OCI-LY1 (cell line): Measurements from ENCODE around the gene TRPM6.

Source experiments
- H2AFZ ChIP-seq: fragments of 200-600 bp; sonication (generic), shearing (Covaris generic); 2 replicates; pipeline ENCODE4 v1.6.0; 2014; ENCODE audit warnings: antibody characterized with exemption, mild to moderate bottlenecking, low read length
- H3F3A ChIP-seq: fragments of 200-600 bp; sonication (generic), shearing (Covaris generic); 2 replicates; pipeline ENCODE4 v1.6.0; 2014; ENCODE audit warnings: mild to moderate bottlenecking, antibody characterized with exemption, low read length, moderate library complexity; ENCODE audit not compliant: insufficient read depth
- H3K27ac ChIP-seq: fragments of 200-600 bp; sonication (generic); 2 replicates; pipeline ENCODE4 v1.5.1; 2014; ENCODE audit warnings: low read length, mixed run types, mild to moderate bottlenecking, low read depth; ENCODE audit not compliant: poor library complexity, severe bottlenecking
- H3K27me3 ChIP-seq: fragments of 200-600 bp; sonication (generic); 2 replicates; pipeline ENCODE4 v1.6.0; 2014; ENCODE audit warnings: antibody characterized with exemption, mild to moderate bottlenecking, low read length, moderate library complexity; ENCODE audit not compliant: insufficient read depth
- H3K36me3 ChIP-seq: fragments of 200-600 bp; sonication (generic); 2 replicates; pipeline ENCODE4 v1.6.1; 2014; ENCODE audit warnings: mild to moderate bottlenecking, antibody characterized with exemption, low read length, moderate library complexity, mixed read lengths; ENCODE audit not compliant: insufficient read depth
- H3K4me1 ChIP-seq: fragments of 200-600 bp; sonication (generic); 2 replicates; pipeline ENCODE4 v1.5.1; 2014; ENCODE audit warnings: mild to moderate bottlenecking, low read length, moderate library complexity; ENCODE audit not compliant: insufficient read depth, severe bottlenecking
- H3K4me2 ChIP-seq: fragments of 200-600 bp; sonication (generic), shearing (Covaris generic); 2 replicates; pipeline ENCODE4 v1.6.1; 2014; ENCODE audit warnings: low read length
- H3K4me3 ChIP-seq: fragments of 200-600 bp; sonication (generic); 2 replicates; pipeline ENCODE4 v1.5.1; 2014; ENCODE audit warnings: low read length, low read depth, mild to moderate bottlenecking, mixed read lengths; ENCODE audit not compliant: poor library complexity, severe bottlenecking
- H3K79me2 ChIP-seq: fragments of 200-600 bp; shearing (Covaris generic); 2 replicates; pipeline ENCODE4 v1.6.1; 2016; ENCODE audit warnings: mixed run types, low read length, mixed read lengths; ENCODE audit not compliant: insufficient read depth
- H3K9ac ChIP-seq: fragments of 200-600 bp; sonication (generic), shearing (Covaris generic); 2 replicates; pipeline ENCODE4 v1.6.1; 2014; ENCODE audit warnings: mild to moderate bottlenecking, low read length, mixed read lengths
- H3K9me2 ChIP-seq: fragments of 200-600 bp; sonication (generic), shearing (Covaris generic); 2 replicates; pipeline ENCODE4 v1.6.1; 2014; ENCODE audit warnings: low read depth, mild to moderate bottlenecking, low read length, mixed read lengths
- H3K9me3 ChIP-seq: fragments of 200-600 bp; shearing (Covaris generic); 2 replicates; pipeline ENCODE4 v1.6.1; 2014; ENCODE audit warnings: low read length, mixed read lengths
- H4K20me1 ChIP-seq: fragments of 200-600 bp; sonication (generic), shearing (Covaris generic); 2 replicates; pipeline ENCODE4 v1.6.0; 2016; ENCODE audit warnings: mild to moderate bottlenecking, low read length; ENCODE audit not compliant: insufficient read depth
- CTCF ChIP-seq: fragments of 200-600 bp; sonication (generic), shearing (Covaris generic); IDR thresholded peaks from 2 replicates; pipeline ENCODE4 v1.5.1; 2017; ENCODE audit warnings: mild to moderate bottlenecking, antibody characterized with exemption, low read length, moderate library complexity, mixed read lengths
- EZH2 ChIP-seq: fragments of 200-600 bp; sonication (generic), shearing (Covaris generic); IDR thresholded peaks from 2 replicates; pipeline ENCODE4 v1.8.0; 2017; ENCODE audit warnings: borderline replicate concordance, mixed run types, mild to moderate bottlenecking, antibody characterized with exemption, low read length, moderate library complexity, mixed read lengths

The TRPM6 gene

GRCh38 chr9:74771262-74771585, 116.5 kb downstream of the TRPM6 start:
- no peak overlapping the region for H3K9ac ChIP-seq
- no peak for TF ChIP-seq EZH2
- no peak for TF ChIP-seq CTCF
- H3K9me3 ChIP-seq = no peaks in the 10 kb centered on the region
- no peaks in the 10 kb centered on the region for H3K36me3 ChIP-seq
- no peak overlapping the region for H3K4me2 ChIP-seq
- H3K4me3 ChIP-seq = no peak overlapping the region
- no peaks in the 10 kb centered on the region for H3K9me2 ChIP-seq
- no peaks in the 10 kb centered on the region for H3K4me1 ChIP-seq
- no peaks in the 10 kb centered on the region for H3K79me2 ChIP-seq
- no peak overlapping the region for H2AFZ ChIP-seq
- H3K27me3 ChIP-seq = no peaks in the 10 kb centered on the region; the same call in 1 of the 2 replicates
- no peak overlapping the region for H3K27ac ChIP-seq
- H4K20me1 ChIP-seq = no peaks in the 10 kb centered on the region
- no peaks in the 10 kb centered on the region for H3F3A ChIP-seq

- Histone ChIP-seq H3F3A (no peaks in the 10 kb centered on the region), H3K4me1 (no peaks in the 10 kb centered on the region), H3K27ac (no peak overlapping the region), H3K9ac (no peak overlapping the region), H3K79me2 (no peaks in the 10 kb centered on the region), H3K9me2 (no peaks in the 10 kb centered on the region), H2AFZ (no peak overlapping the region), H3K27me3 (no peaks in the 10 kb centered on the region; the same call in 1 of the 2 replicates), H3K36me3 (no peaks in the 10 kb centered on the region), H3K9me3 (no peaks in the 10 kb centered on the region), H4K20me1 (no peaks in the 10 kb centered on the region), H3K4me2 (no peak overlapping the region), H3K4me3 (no peak overlapping the region)
- TF ChIP-seq CTCF (peak; percentile 92), EZH2 (no peak)
Measured at GRCh38 chr9:74770508-74771261, 117.0 kb downstream of the TRPM6 start.

- H3K4me1 ChIP-seq = no peaks in the 10 kb centered on the region
- no peaks in the 10 kb centered on the region for H3F3A ChIP-seq
- TF ChIP-seq EZH2 = no peak
- TF ChIP-seq CTCF = no peak
- no peaks in the 10 kb centered on the region for H3K36me3 ChIP-seq
- no peaks in the 10 kb centered on the region for H3K9me3 ChIP-seq
- no peaks in the 10 kb centered on the region for H3K79me2 ChIP-seq
- no peaks in the 10 kb centered on the region for H3K9me2 ChIP-seq
- no peaks in the 10 kb centered on the region for H4K20me1 ChIP-seq
- no peak overlapping the region for H3K9ac ChIP-seq
- H2AFZ ChIP-seq = no peak overlapping the region
- no peaks in the 10 kb centered on the region; the same call in 1 of the 2 replicates for H3K27me3 ChIP-seq
- H3K4me3 ChIP-seq = no peak overlapping the region
- no peak overlapping the region for H3K27ac ChIP-seq
- H3K4me2 ChIP-seq = no peak overlapping the region
Measured at GRCh38 chr9:74765481-74765971, 122.2 kb downstream of the TRPM6 start.
